ENCODE results near the gene OSBPL2. TPM values are rescaled to one million over a fixed set of nuclear protein-coding genes. Genes with fewer than 3 reads are reported as not detected.

The OSBPL2 gene
- total RNA-seq, 4 donors from 2014 or later = 52.8 to 86.7 (median 64.2) TPM

GRCh38 chr20:62321975-62322374, 83.7 kb downstream of the OSBPL2 start:
- H3K27ac ChIP-seq = no peak overlapping the region
- no peak for TF ChIP-seq POLR2A (IDR thresholded peaks at IDR 0.05)
- no peak for TF ChIP-seq CTCF (IDR thresholded peaks at IDR 0.05)

GRCh38 chr20:62322492-62323041, 84.2 kb downstream of the OSBPL2 start:
- no peaks in the 10 kb centered on the region for H3K4me1 ChIP-seq
- TF ChIP-seq POLR2A (IDR thresholded peaks at IDR 0.05) = no peak
- TF ChIP-seq CTCF (IDR thresholded peaks at IDR 0.05) = no peak
- no peaks in the 10 kb centered on the region for H3K9me3 ChIP-seq
- no peak for DNase-seq
- no peaks in the 10 kb centered on the region for H3K27me3 ChIP-seq
- H3K4me3 ChIP-seq = no peak overlapping the region
- no peak overlapping the region for H3K27ac ChIP-seq
- peaks cover 0 to 30% (median 0%) of the 10 kb centered on the region in 3 donors for H3K36me3 ChIP-seq

More at GRCh38 chr20:62321975-62322374, 83.7 kb downstream of the OSBPL2 start:
- Histone ChIP-seq H3K4me3 (no peak overlapping the region), H3K9me3 (no peaks in the 10 kb centered on the region), H3K36me3 (peaks cover 0 to 30% (median 0%) of the 10 kb centered on the region in 3 donors), H3K27me3 (no peaks in the 10 kb centered on the region), H3K4me1 (no peaks in the 10 kb centered on the region)
- DNase-seq = no peak

- no peak overlapping the region for H3K27ac ChIP-seq
- DNase-seq = no peak
- no peaks in the 10 kb centered on the region for H3K27me3 ChIP-seq
- no peak overlapping the region for H3K4me3 ChIP-seq
- no peaks in the 10 kb centered on the region for H3K4me1 ChIP-seq
- peaks cover 0 to 37% (median 0%) of the 10 kb centered on the region in 3 donors for H3K36me3 ChIP-seq
- H3K9me3 ChIP-seq = no peaks in the 10 kb centered on the region
- TF ChIP-seq POLR2A (IDR thresholded peaks at IDR 0.05) (no peak), CTCF (IDR thresholded peaks at IDR 0.05) (no peak)
Observed at GRCh38 chr20:62323146-62323979, 85.0 kb downstream of the OSBPL2 start.

- H3K9me3 ChIP-seq = no peaks in the 10 kb centered on the region
- DNase-seq = no peak
- TF ChIP-seq CTCF (IDR thresholded peaks at IDR 0.05) (no peak), POLR2A (IDR thresholded peaks at IDR 0.05) (no peak)
- H3K27me3 ChIP-seq = no peaks in the 10 kb centered on the region
- no peak overlapping the region for H3K4me3 ChIP-seq
- H3K36me3 ChIP-seq = peaks cover 0 to 45% (median 0%) of the 10 kb centered on the region in 3 donors
- H3K27ac ChIP-seq = no peak overlapping the region
- H3K4me1 ChIP-seq = no peaks in the 10 kb centered on the region
Observed at GRCh38 chr20:62323980-62324906, 85.9 kb downstream of the OSBPL2 start.

GRCh38 chr20:62325172-62325905, 87.0 kb downstream of the OSBPL2 start:
- Histone ChIP-seq H3K4me1 (no peaks in the 10 kb centered on the region), H3K27ac (no peak overlapping the region), H3K4me3 (no peak overlapping the region), H3K36me3 (peaks cover 0 to 53% (median 0%) of the 10 kb centered on the region in 3 donors), H3K27me3 (no peaks in the 10 kb centered on the region), H3K9me3 (no peaks in the 10 kb centered on the region)
- TF ChIP-seq POLR2A (IDR thresholded peaks at IDR 0.05) = no peak
- no peak for TF ChIP-seq CTCF (IDR thresholded peaks at IDR 0.05)
- DNase-seq = no peak
